IMR-90 (cell line): ENCODE results near the gene ABCB4.

ENCODE experiments used
- MAFK ChIP-seq: IDR thresholded peaks from 2 replicates; pipeline ENCODE4 v1.6.1; 2012; ENCODE audit warnings: low read depth, low read length, improper control_type of control experiment
- POLR2A ChIP-seq: IDR thresholded peaks from 2 replicates; pipeline ENCODE4 v1.6.1; 2012; ENCODE audit warnings: mild to moderate bottlenecking, low read depth, low read length
- RAD21 ChIP-seq: IDR thresholded peaks from 2 replicates; pipeline ENCODE4 v1.6.1; 2012; ENCODE audit warnings: low read length, improper control_type of control experiment
- RCOR1 ChIP-seq: IDR thresholded peaks from 2 replicates; pipeline ENCODE4 v1.6.1; 2012; ENCODE audit warnings: mild to moderate bottlenecking, low read length, improper control_type of control experiment; ENCODE audit not compliant: insufficient replicate concordance
- TF ChIP-seq, protein P1 (sequence below): conservative IDR thresholded peaks from 2 replicates; pipeline ENCODE4 v1.5.1; 2012; ENCODE audit warnings: mild to moderate bottlenecking, low read depth, low read length, improper control_type of control experiment

DNA sequence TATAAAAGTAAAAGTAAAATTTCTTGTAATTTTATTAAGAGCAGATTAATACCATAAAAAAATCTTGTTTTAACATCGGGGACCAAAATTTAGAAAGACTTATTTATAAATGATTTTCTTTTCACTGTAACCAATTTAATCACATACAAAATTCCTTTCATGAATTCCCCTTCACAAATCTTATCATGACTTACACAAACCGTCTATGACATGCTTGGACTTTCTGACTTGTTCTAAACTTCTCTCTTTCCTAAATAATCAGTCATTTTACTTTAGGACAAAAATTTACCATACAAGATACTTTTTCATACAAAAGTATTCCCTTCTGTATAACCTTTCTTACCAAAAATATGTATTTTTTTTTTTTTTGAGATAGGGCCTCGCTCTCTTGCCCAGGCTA is 120.7 kb downstream of the ABCB4 start:
- TF ChIP-seq, protein P1, sequence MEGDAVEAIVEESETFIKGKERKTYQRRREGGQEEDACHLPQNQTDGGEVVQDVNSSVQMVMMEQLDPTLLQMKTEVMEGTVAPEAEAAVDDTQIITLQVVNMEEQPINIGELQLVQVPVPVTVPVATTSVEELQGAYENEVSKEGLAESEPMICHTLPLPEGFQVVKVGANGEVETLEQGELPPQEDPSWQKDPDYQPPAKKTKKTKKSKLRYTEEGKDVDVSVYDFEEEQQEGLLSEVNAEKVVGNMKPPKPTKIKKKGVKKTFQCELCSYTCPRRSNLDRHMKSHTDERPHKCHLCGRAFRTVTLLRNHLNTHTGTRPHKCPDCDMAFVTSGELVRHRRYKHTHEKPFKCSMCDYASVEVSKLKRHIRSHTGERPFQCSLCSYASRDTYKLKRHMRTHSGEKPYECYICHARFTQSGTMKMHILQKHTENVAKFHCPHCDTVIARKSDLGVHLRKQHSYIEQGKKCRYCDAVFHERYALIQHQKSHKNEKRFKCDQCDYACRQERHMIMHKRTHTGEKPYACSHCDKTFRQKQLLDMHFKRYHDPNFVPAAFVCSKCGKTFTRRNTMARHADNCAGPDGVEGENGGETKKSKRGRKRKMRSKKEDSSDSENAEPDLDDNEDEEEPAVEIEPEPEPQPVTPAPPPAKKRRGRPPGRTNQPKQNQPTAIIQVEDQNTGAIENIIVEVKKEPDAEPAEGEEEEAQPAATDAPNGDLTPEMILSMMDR, result no peak
- TF ChIP-seq POLR2A (no peak), MAFK (no peak), RAD21 (no peak), RCOR1 (no peak)
